B cell (primary cell): ENCODE results near the gene LIMK1.

Experiments
- CTCF ChIP-seq: fragments of 200-600 bp; IDR thresholded peaks from one replicate; pipeline ENCODE4 v1.8.0; 2022; ENCODE audit warnings: antibody characterized with exemption, mild to moderate bottlenecking
- EZH2 ChIP-seq: IDR thresholded peaks from 2 replicates; pipeline ENCODE4 v1.6.1; 2012; ENCODE audit warnings: borderline replicate concordance, low read depth, mild to moderate bottlenecking, moderate library complexity, low read length; ENCODE audit not compliant: insufficient read depth, poor library complexity, severe bottlenecking

GRCh38 chr7:74063646-74064045 lies 20.0 kb upstream of the LIMK1 start:
- no peak for TF ChIP-seq EZH2
- no peak for TF ChIP-seq CTCF
